Mononuclear cell (primary cell): ENCODE results near the gene ACVR1. TPM values are rescaled to one million over a fixed set of nuclear protein-coding genes. Genes with fewer than 3 reads are reported as not detected.

Experiments used
- H3K27me3 ChIP-seq: 2 replicates; pipeline ENCODE4 v1.6.0; 2011; ENCODE audit warnings: low read length, control low read depth; ENCODE audit not compliant: insufficient read depth
- H3K4me1 ChIP-seq: 2 replicates; pipeline ENCODE4 v1.5.1; 2011; ENCODE audit warnings: mild to moderate bottlenecking, low read length, control low read depth; ENCODE audit not compliant: insufficient read depth
- H3K4me3 ChIP-seq: 2 replicates; pipeline ENCODE4 v1.5.1; 2011; ENCODE audit warnings: mild to moderate bottlenecking, low read length, moderate library complexity
- H3K9me3 ChIP-seq: 2 replicates; pipeline ENCODE4 v1.5.1; 2011; ENCODE audit warnings: low read depth, mild to moderate bottlenecking, control low read depth, low read length
- total RNA-seq: library from RNA; depleted of rRNA; stranded (reverse); fragments of >200 nt; gene quantifications from one replicate; pipeline ENCODE4 v1.2.3, GENCODE V29; 2012

ACVR1 gene
- total RNA-seq, 1 donor: 8.1 TPM

- H3K4me3 ChIP-seq: no peak overlapping the region
- H3K27me3 ChIP-seq: no peaks in the 10 kb centered on the region
- H3K4me1 ChIP-seq: no peaks in the 10 kb centered on the region
- H3K9me3 ChIP-seq: no peaks in the 10 kb centered on the region
These were observed 88.7 kb downstream of the ACVR1 start for GRCh38 chr2:157787364-157787938.

- H3K9me3 ChIP-seq: no peaks in the 10 kb centered on the region
- H3K4me3 ChIP-seq: no peak overlapping the region
- H3K4me1 ChIP-seq: no peaks in the 10 kb centered on the region
- H3K27me3 ChIP-seq: no peaks in the 10 kb centered on the region
These were observed 89.3 kb downstream of the ACVR1 start for GRCh38 chr2:157786663-157787363.

- no peaks in the 10 kb centered on the region for H3K4me1 ChIP-seq
- no peaks in the 10 kb centered on the region for H3K9me3 ChIP-seq
- no peak overlapping the region for H3K4me3 ChIP-seq
- no peaks in the 10 kb centered on the region for H3K27me3 ChIP-seq
These were observed 90.1 kb downstream of the ACVR1 start for GRCh38 chr2:157785866-157786662.

DNA sequence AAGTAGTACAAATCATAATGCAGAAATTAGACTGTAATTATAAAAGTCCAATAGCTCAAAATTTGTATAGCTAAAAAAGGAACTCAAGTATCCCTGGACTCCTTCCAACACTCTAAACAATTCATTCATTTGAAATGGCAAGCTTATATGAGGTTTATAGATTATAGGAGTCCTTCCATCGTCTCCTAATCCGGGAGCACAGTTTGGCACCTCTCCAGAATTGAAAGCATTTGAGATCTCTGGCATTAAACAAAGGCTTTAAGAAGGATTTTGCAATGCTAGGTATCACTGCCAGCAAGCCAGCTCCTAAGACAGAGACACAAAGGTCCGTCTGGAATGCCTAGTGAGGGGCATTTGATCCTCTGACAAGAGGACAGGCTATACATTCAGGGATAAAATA lies 90.9 kb downstream of the ACVR1 start:
- Histone ChIP-seq H3K4me3 (no peak overlapping the region), H3K27me3 (no peaks in the 10 kb centered on the region), H3K4me1 (no peaks in the 10 kb centered on the region), H3K9me3 (no peaks in the 10 kb centered on the region)

DNA sequence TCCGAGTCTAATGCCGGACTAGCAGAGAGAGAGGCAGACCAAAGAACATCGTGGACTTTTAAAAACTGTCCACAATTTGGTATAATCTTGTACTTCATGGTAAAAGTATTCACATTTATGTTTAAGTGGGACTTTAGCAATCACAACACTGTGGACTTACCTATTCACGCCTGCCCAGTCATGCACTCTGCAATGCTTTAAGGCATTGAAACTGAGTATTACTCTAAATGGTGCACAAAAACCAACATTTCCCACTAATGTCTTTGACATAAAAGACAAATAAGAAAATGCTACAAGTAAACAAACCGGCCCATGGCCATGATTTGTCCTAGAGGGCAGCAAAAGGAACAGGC lies 91.3 kb downstream of the ACVR1 start:
- Histone ChIP-seq H3K9me3 (no peaks in the 10 kb centered on the region), H3K4me3 (no peak overlapping the region), H3K27me3 (no peaks in the 10 kb centered on the region), H3K4me1 (no peaks in the 10 kb centered on the region)

DNA sequence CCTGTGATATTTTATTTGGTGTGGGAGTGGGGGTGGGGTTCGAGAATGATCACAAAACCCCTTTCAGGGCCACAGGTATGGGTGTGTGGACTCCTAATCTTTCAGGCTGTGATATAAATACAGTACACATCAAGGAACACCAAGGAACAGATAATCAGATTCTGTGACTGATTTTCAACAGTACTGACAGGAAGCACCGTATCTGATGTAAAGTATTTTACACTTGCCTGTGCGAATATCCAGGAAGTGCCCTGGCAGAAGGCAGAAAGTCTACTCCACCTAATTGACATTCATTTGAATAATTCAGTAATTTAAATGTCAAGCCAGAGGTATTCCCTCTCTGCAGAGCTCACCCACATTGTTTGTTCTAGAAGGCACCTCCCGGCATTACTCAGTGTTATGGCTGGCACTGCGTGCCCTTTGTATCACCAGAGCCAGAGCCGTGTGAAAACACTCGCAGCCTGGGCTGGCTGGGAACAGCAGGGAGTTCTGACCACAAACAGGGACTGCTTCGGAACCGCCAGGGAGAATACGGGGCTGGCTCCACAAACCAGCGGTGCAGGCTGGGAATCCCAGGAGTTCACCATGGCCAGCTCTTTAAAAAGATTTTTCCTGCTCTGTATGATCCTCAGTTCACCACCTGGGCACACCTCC lies 91.8 kb downstream of the ACVR1 start:
- H3K27me3 ChIP-seq: no peaks in the 10 kb centered on the region
- no peaks in the 10 kb centered on the region for H3K4me1 ChIP-seq
- no peaks in the 10 kb centered on the region for H3K9me3 ChIP-seq
- no peak overlapping the region for H3K4me3 ChIP-seq

DNA sequence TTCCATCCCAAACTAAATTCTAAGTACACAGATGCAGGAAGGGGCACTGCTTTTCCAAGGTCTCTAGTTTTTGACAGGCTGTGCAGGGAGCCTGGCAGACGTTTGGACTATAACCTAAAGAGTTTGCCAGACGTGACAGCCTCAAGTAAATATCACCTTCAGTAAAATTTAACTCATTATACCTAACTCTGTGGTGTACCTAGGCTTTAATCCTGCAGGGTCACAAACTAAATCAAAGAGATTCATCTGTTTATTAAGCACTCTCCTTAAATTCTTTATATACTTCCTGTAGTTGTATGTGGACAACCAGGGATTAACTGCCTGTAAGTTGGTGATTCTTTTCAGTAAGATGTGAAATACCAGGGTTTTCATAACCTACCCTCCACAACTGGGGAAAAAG lies 92.9 kb downstream of the ACVR1 start:
- Histone ChIP-seq H3K9me3 (no peaks in the 10 kb centered on the region), H3K27me3 (no peaks in the 10 kb centered on the region), H3K4me3 (no peak overlapping the region), H3K4me1 (no peaks in the 10 kb centered on the region)

GRCh38 chr2:157782057-157782845 lies 93.9 kb downstream of the ACVR1 start:
- Histone ChIP-seq H3K9me3 (no peaks in the 10 kb centered on the region), H3K4me1 (no peaks in the 10 kb centered on the region)

GRCh38 chr2:157780211-157780610 lies 95.9 kb downstream of the ACVR1 start:
- Histone ChIP-seq H3K4me1 (no peaks in the 10 kb centered on the region), H3K9me3 (no peaks in the 10 kb centered on the region), H3K27me3 (no peaks in the 10 kb centered on the region), H3K4me3 (no peak overlapping the region)

More at GRCh38 chr2:157782057-157782845, 93.9 kb downstream of the ACVR1 start:
- no peaks in the 10 kb centered on the region for H3K27me3 ChIP-seq
- no peak overlapping the region for H3K4me3 ChIP-seq

DNA sequence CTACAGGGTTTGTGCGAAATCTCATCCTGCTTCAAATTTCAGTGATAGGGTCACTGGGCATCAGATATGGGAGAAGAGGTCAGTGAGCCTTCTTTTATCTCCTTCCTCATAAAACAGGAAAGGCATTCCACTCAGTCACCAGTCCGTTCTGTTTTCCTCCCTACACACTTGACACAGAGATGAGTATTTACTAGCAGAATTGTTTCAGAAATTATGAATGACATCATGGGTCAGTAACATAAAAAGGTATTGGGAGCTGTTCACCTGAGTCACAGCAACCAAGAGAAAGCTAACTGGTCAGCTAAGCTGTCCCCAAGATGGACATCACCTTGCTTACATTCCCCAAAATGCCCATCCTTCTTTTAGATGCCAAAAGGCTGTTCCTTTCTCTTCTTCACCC lies 96.3 kb downstream of the ACVR1 start:
- no peaks in the 10 kb centered on the region for H3K27me3 ChIP-seq
- H3K4me1 ChIP-seq: no peaks in the 10 kb centered on the region
- H3K4me3 ChIP-seq: no peak overlapping the region
- H3K9me3 ChIP-seq: no peaks in the 10 kb centered on the region

DNA sequence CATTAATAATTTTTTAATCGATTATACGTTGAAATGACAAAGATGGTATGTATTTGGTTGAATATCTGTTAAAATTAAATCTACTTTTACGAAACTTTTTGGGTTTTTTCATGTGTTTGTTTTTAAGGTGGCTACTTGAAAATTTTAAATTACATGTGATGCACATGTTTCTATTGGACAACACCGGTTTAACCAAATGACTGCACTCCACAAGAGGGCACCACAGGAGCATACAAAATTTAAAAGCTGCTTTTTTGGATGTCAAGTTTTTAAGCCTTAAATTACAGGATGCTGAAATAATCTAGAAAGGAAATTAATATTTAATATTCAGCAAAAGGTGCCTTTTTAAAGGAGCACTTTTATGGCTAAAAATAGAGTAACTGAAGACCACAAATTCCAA lies 98.7 kb downstream of the ACVR1 start:
- H3K4me1 ChIP-seq: no peaks in the 10 kb centered on the region
- H3K27me3 ChIP-seq: no peaks in the 10 kb centered on the region
- no peaks in the 10 kb centered on the region for H3K9me3 ChIP-seq
- H3K4me3 ChIP-seq: no peak overlapping the region

DNA sequence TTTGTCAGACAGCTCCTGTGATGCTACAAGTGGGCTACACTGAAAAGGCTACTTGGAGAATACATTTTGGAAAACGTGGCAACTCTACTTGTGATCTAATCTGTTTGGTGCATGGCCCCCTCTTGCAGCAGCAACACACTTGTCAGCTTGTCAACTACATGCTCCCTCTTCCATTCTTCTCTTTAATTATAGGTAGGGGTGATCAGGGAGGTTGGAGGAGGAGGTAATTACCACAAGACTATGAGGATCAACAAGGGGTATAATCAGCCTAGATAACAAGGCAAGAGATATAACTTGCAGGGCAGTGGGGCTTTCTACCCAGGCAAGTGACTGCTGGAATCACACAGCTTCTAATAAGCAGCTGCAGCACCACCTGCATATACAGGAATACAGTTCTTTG lies 104.9 kb downstream of the ACVR1 start:
- no peaks in the 10 kb centered on the region for H3K9me3 ChIP-seq
- H3K4me1 ChIP-seq: no peaks in the 10 kb centered on the region
- H3K27me3 ChIP-seq: no peaks in the 10 kb centered on the region
- H3K4me3 ChIP-seq: no peak overlapping the region

GRCh38 chr2:157769856-157770255 lies 106.3 kb downstream of the ACVR1 start:
- H3K4me3 ChIP-seq: no peak overlapping the region
- no peaks in the 10 kb centered on the region for H3K27me3 ChIP-seq
- H3K9me3 ChIP-seq: no peaks in the 10 kb centered on the region
- no peaks in the 10 kb centered on the region for H3K4me1 ChIP-seq

- Histone ChIP-seq H3K27me3 (no peaks in the 10 kb centered on the region), H3K4me3 (no peak overlapping the region), H3K4me1 (no peaks in the 10 kb centered on the region), H3K9me3 (no peaks in the 10 kb centered on the region)
These were observed 111.7 kb downstream of the ACVR1 start for GRCh38 chr2:157764386-157764785.
